A375 (cell line): Measurements from ENCODE around the gene HECTD3. TPM values are rescaled to one million over a fixed set of nuclear protein-coding genes. Genes with fewer than 3 reads are reported as not detected.

Experiments used
- total RNA-seq: library from RNA; depleted of rRNA; stranded (reverse); fragments of >200 nt; shearing (Covaris generic); gene quantifications from 2 replicates; pipeline ENCODE4 v1.2.3, GENCODE V29; 2014; rRNA removed

HECTD3 gene
- 11.8 and 13.5 TPM in 2 replicates for total RNA-seq

GRCh38 chr1:45010855-45011811, at the start of gene HECTD3:
Gene HECTD3 (minus strand): TSS chr1:45011324. CDS start chr1:45011257, 67 bp downstream.

GRCh38 chr1:45011837-45012638, 914 bp upstream of the HECTD3 start, which contains the start of gene UROD:
Gene UROD (plus strand): TSS chr1:45012254. CDS start chr1:45012266, 12 bp downstream.

Other genes with a start within 250 kb of the HECTD3 start
- 2,747 and 3,143 TPM in 2 replicates for gene RPS8, start 235.8 kb downstream of the HECTD3 start, total RNA-seq
- gene BEST4, start 223.2 kb downstream of the HECTD3 start, total RNA-seq, result not detected in 2 replicates
- 29.5 and 34.2 TPM in 2 replicates for gene PLK3, start 210.9 kb downstream of the HECTD3 start, total RNA-seq
- gene DYNLT4, start 204.0 kb downstream of the HECTD3 start, total RNA-seq, result 1.1 TPM in 1 of 2 replicates, not detected in the other
- gene BTBD19, start 202.8 kb downstream of the HECTD3 start, total RNA-seq, result 9.9 and 11.7 TPM in 2 replicates
- 0.04 and 0.08 TPM in 2 replicates for gene PTCH2, start 168.1 kb downstream of the HECTD3 start, total RNA-seq
- 33.2 and 34.3 TPM in 2 replicates for gene EIF2B3, start 24.7 kb downstream of the HECTD3 start, total RNA-seq
- 136 and 139 TPM in 2 replicates for gene UROD, start 930 bp upstream of the HECTD3 start, total RNA-seq
- 0.11 TPM in 2 replicates for gene ZSWIM5, start 195.3 kb upstream of the HECTD3 start, total RNA-seq